Smooth muscle cell of the umbilical artery (primary cell): ENCODE results near the gene TMEM191B. TPM values are rescaled to one million over a fixed set of nuclear protein-coding genes. Genes with fewer than 3 reads are reported as not detected.

Source experiments
- total RNA-seq: library from RNA; depleted of rRNA; stranded (reverse); fragments of >200 nt; gene quantifications from 2 replicates; pipeline ENCODE4 v1.2.3, GENCODE V29; 2014

The TMEM191B gene
- under 0.01 and 0.97 TPM in 2 replicates for total RNA-seq

DNA sequence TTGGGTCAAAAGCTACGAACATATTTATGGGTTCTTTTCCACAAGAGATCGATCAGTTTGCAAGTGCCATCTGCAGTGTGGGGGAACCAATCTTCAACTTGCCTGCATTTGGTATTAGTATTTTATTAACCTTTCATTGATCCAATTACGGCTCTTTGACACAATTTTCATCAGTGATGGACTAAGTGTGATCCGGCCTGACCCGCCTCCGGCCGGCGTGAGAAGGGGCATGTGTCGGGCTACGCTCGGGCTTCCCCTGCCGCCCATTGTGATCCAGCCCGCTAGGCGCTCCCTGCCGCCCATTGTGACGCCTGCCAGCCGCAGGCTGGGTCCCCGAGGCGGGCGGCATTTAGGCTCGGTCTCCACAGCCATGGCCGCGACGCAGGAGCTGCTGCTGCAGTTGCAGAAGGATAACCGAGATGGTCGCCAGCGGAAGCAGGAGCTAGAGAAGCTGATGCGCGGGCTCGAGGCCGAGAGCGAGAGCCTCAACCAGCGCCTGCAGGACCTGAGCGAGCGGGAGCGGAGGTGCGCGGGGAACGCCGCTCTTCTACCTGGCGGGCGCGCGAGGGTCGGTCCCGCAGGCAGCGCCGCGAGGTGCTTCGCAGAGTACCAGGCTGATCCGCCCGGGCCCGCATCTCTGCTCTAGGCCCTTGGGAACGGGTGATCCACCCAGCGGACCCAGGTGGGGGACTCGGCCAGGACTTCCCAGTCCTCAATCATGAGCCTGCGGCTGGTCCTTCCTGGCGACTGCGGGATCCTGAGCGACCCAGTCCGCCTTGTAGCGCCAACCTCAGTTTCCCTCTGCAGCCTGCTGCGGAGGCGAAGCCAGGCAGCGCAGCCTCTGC lies at the start of gene TMEM191B:
Gene TMEM191B (plus strand): TSS at position 51 of the 845 bp plus-strand sequence. CDS start 179 bp downstream, at position 230.

DNA sequence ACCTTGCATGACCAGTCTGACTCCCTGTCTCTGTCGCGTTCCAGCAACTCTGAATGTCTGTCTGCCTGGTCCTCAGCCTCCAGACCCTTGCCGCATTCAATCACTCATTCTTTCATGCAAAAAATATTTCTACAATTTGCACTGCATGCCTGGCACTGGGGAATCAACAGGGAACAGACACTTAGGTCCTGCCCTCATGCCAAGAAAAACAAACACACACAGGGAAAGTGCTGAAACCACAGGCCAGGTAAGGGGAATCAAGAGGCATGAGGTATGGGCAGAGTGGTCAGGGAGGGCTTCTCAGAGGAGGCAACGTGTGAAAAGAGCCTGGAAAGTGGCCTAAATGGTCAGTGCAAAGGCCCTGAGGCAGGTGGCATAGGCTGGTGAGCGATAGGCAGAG lies 9.5 kb upstream of the TMEM191B start, which contains the start of gene GGTLC3:
Gene GGTLC3 (minus strand): TSS at position 101 of the 400 bp plus-strand sequence. CDS start 264 bp downstream, outside the sequence.

Other genes with a start within 250 kb of the TMEM191B start
- gene GGTLC3, start 9.6 kb upstream of the TMEM191B start, total RNA-seq, result not detected in 2 replicates
- 0.30 and 0.83 TPM in 2 replicates for gene RIMBP3, start 84.1 kb downstream of the TMEM191B start, total RNA-seq